ENCODE measurements around the gene XBP1.
"Not testable (repeated sequence)": the region's sequence is repeated elsewhere in the genome, so short reads cannot be mapped to it uniquely, and the experiment has no call there.

The XBP1 gene

GRCh38 chr22:28754512-28754911 is 45.9 kb downstream of the XBP1 start:
- not testable (repeated sequence) for DNase-seq (ENCODE audit: low read depth in 3 of 3, low spot score in 1 of 3)

GRCh38 chr22:28750471-28750881 is 49.9 kb downstream of the XBP1 start:
- no peak for DNase-seq (ENCODE audit: low read depth in 3 of 3, low spot score in 1 of 3)

Measured in stimulated activated CD4-positive, alpha-beta T cell treated with anti-CD3 and anti-CD28 coated beads, TNF-alpha, amount 100 ng/mL, for 1 hour (primary cell).